Measurements from ENCODE around the gene PNMA8C. TPM values are rescaled to one million over a fixed set of nuclear protein-coding genes. Genes with fewer than 3 reads are reported as not detected.

Gene PNMA8C
- total RNA-seq, 1 experiment from 2014 or later = not detected

- ATAC-seq (no peak), DNase-seq (no peak)
- ChIA-PET POLR2A (ENCODE audit: unreplicated experiment) (no interaction called here), CTCF (no interaction called here)
- no peak for TF ChIP-seq CTCF (conservative IDR thresholded peaks at IDR 0.05; ENCODE audit: low read depth, low read length)
- no peak overlapping the region for H3K27ac ChIP-seq (ENCODE audit: low read length)
- no peaks in the 10 kb centered on the region for H3K27me3 ChIP-seq (ENCODE audit: low read length)
- H2AFZ ChIP-seq (ENCODE audit: low read length) = no peak overlapping the region
- no peak overlapping the region for H3K4me3 ChIP-seq (ENCODE audit: low read length)
- no peak overlapping the region for H3K4me2 ChIP-seq (ENCODE audit: low read length)
- no peaks in the 10 kb centered on the region for H3F3A ChIP-seq (ENCODE audit: low read length, unreplicated experiment)
- no peaks in the 10 kb centered on the region for H3K9me3 ChIP-seq (ENCODE audit: low read length)
- no peaks in the 10 kb centered on the region for H4K20me1 ChIP-seq (ENCODE audit: low read length)
- BruUV-seq (replicated peaks) = no TSS peak
- no peak overlapping the region for H3K9ac ChIP-seq (ENCODE audit: low read length)
- peaks cover 7% of the 10 kb centered on the region; the same call in 1 of the 2 replicates for H3K36me3 ChIP-seq (ENCODE audit: low read depth, low read length)
- no peaks in the 10 kb centered on the region for H3K79me2 ChIP-seq (ENCODE audit: low read length)
- H3K4me1 ChIP-seq (ENCODE audit: insufficient read depth, low read length) = no peaks in the 10 kb centered on the region
- no peaks in the 10 kb centered on the region for H3K9me2 ChIP-seq (replicated peaks; ENCODE audit: low read length)
- intact Hi-C loops (cut with micrococcal nuclease) = no loop called here
These were observed 38.4 kb downstream of the PNMA8C start for GRCh38 chr19:46390121-46390858.

DNA sequence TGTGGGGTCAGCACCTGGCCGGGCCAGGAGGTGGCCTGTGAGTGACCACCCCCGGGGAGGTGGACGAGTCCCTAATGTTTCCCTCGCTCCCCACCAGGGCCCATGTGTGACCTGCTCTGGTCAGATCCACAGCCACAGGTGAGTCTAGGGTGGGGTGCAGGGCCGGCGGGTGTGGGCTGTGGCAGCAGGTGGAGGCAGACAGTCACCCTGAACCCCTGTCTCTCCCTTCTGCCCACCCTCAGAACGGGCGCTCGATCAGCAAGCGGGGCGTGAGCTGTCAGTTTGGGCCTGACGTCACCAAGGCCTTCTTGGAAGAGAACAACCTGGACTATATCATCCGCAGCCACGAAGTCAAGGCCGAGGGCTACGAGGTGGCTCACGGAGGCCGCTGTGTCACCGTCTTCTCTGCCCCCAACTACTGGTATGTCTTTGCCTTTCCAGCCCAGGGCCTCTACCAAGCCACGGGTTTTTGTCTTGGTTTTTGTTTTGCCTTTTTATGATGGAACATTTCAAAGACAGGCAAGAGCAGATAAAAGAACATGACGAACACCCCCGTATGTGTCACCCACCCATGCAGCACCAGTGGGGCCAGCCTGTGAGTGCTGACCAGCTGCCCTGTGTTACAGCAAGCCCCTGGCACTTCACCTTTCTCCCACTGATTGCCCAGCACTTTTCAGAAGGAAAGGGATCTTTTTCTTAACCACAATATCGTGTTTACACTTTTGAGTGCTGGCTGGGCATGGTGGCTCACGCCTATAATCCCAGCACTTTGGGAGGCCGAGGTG, 40.2 kb downstream of the PNMA8C start:
- Histone ChIP-seq H3K9me2 (replicated peaks; ENCODE audit: low read length) (no peaks in the 10 kb centered on the region), H3K4me1 (ENCODE audit: insufficient read depth, low read length) (no peaks in the 10 kb centered on the region), H3K27me3 (ENCODE audit: low read length) (no peaks in the 10 kb centered on the region), H3K9ac (ENCODE audit: low read length) (no peak overlapping the region), H3K79me2 (ENCODE audit: low read length) (no peaks in the 10 kb centered on the region), H3K4me2 (ENCODE audit: low read length) (no peak overlapping the region), H4K20me1 (ENCODE audit: low read length) (no peaks in the 10 kb centered on the region), H3K9me3 (ENCODE audit: low read length) (no peaks in the 10 kb centered on the region), H3F3A (ENCODE audit: low read length, unreplicated experiment) (no peaks in the 10 kb centered on the region), H3K36me3 (ENCODE audit: low read depth, low read length) (peaks cover 7% of the 10 kb centered on the region; the same call in 1 of the 2 replicates), H3K27ac (ENCODE audit: low read length) (no peak overlapping the region), H2AFZ (ENCODE audit: low read length) (no peak overlapping the region), H3K4me3 (ENCODE audit: low read length) (no peak overlapping the region)
- TF ChIP-seq CTCF (conservative IDR thresholded peaks at IDR 0.05; ENCODE audit: low read depth, low read length) (no peak), EZH2 (IDR thresholded peaks at IDR 0.05; ENCODE audit: low read length, unreplicated experiment) (no peak), EZH2phosphoT487 (IDR thresholded peaks at IDR 0.05; ENCODE audit: borderline replicate concordance, low read length) (no peak)
- intact Hi-C loops (cut with micrococcal nuclease) = no loop called here
- DNase-seq = no peak
- no TSS peak for BruUV-seq (replicated peaks)
- ATAC-seq = no peak
- CTCF ChIA-PET = no interaction called here
- POLR2A ChIA-PET (ENCODE audit: unreplicated experiment) = no interaction called here

- ChIA-PET POLR2A (ENCODE audit: unreplicated experiment) (no interaction called here), CTCF (no interaction called here)
- peaks cover 7% of the 10 kb centered on the region; the same call in 1 of the 2 replicates for H3K36me3 ChIP-seq (ENCODE audit: low read depth, low read length)
- H3F3A ChIP-seq (ENCODE audit: low read length, unreplicated experiment) = no peaks in the 10 kb centered on the region
- no peak overlapping the region for H3K4me3 ChIP-seq (ENCODE audit: low read length)
- no peak overlapping the region for H3K9ac ChIP-seq (ENCODE audit: low read length)
- H4K20me1 ChIP-seq (ENCODE audit: low read length) = no peaks in the 10 kb centered on the region
- BruUV-seq (replicated peaks) = no TSS peak
- H3K4me2 ChIP-seq (ENCODE audit: low read length) = no peak overlapping the region
- no peaks in the 10 kb centered on the region for H3K4me1 ChIP-seq (ENCODE audit: insufficient read depth, low read length)
- H3K9me3 ChIP-seq (ENCODE audit: low read length) = no peaks in the 10 kb centered on the region
- ATAC-seq (no peak), DNase-seq (no peak)
- intact Hi-C loops (cut with micrococcal nuclease) = no loop called here
- no peak overlapping the region for H3K27ac ChIP-seq (ENCODE audit: low read length)
- no peaks in the 10 kb centered on the region for H3K79me2 ChIP-seq (ENCODE audit: low read length)
- no peaks in the 10 kb centered on the region for H3K9me2 ChIP-seq (replicated peaks; ENCODE audit: low read length)
- no peak overlapping the region for H2AFZ ChIP-seq (ENCODE audit: low read length)
- no peak for TF ChIP-seq CTCF (conservative IDR thresholded peaks at IDR 0.05; ENCODE audit: low read depth, low read length)
- TF ChIP-seq EZH2phosphoT487 (IDR thresholded peaks at IDR 0.05; ENCODE audit: borderline replicate concordance, low read length) = no peak
- no peak for TF ChIP-seq EZH2 (IDR thresholded peaks at IDR 0.05; ENCODE audit: low read length, unreplicated experiment)
- no peaks in the 10 kb centered on the region for H3K27me3 ChIP-seq (ENCODE audit: low read length)
These were observed 41.0 kb downstream of the PNMA8C start for GRCh38 chr19:46387713-46388130.

Measured in PC-3 (cell line).